HG02870 (cell line): ENCODE results near the gene USP53.
A peak's percentile ranks its signal among the peaks of the same experiment; 100 is the strongest.
"Not testable (repeated sequence)": the region's sequence is repeated elsewhere in the genome, so short reads cannot be mapped to it uniquely, and the experiment has no call there.

Source experiments
- ATAC-seq: cut with Tn5 transposase; IDR thresholded peaks from one replicate; pipeline ENCODE4 v1.9.1; 2021; ENCODE audit warnings: mild to moderate bottlenecking, moderate library complexity; ENCODE audit not compliant: unreplicated experiment

The USP53 gene

GRCh38 chr4:119227690-119228089, 15.2 kb downstream of the USP53 start:
- ATAC-seq: no peak

- no peak for ATAC-seq
Observed at GRCh38 chr4:119228406-119228805, 15.9 kb downstream of the USP53 start.

- ATAC-seq: no peak
Observed at GRCh38 chr4:119229908-119230687, 17.6 kb downstream of the USP53 start.

- ATAC-seq: no peak
Observed at GRCh38 chr4:119231491-119231890, 19.0 kb downstream of the USP53 start.

GRCh38 chr4:119232286-119232685, 19.8 kb downstream of the USP53 start:
- ATAC-seq: no peak

- ATAC-seq: no peak
Observed at GRCh38 chr4:119233191-119233590, 20.7 kb downstream of the USP53 start.

GRCh38 chr4:119233750-119234149, 21.2 kb downstream of the USP53 start:
- ATAC-seq: no peak

GRCh38 chr4:119237201-119237600, 24.7 kb downstream of the USP53 start:
- ATAC-seq: no peak

- no peak for ATAC-seq
Observed at GRCh38 chr4:119237642-119238041, 25.1 kb downstream of the USP53 start.

- ATAC-seq: peak; percentile 97
Observed at GRCh38 chr4:119238068-119238722, 25.7 kb downstream of the USP53 start.

GRCh38 chr4:119240128-119240527, 27.6 kb downstream of the USP53 start:
- ATAC-seq: no peak

- ATAC-seq: no peak
Observed at GRCh38 chr4:119240568-119240967, 28.1 kb downstream of the USP53 start.

GRCh38 chr4:119242417-119242816, 29.9 kb downstream of the USP53 start:
- no peak for ATAC-seq

GRCh38 chr4:119243868-119244267, 31.4 kb downstream of the USP53 start:
- no peak for ATAC-seq

- ATAC-seq: no peak
Observed at GRCh38 chr4:119244344-119244743, 31.8 kb downstream of the USP53 start.

GRCh38 chr4:119244832-119245231, 32.3 kb downstream of the USP53 start:
- ATAC-seq: no peak

- no peak for ATAC-seq
Observed at GRCh38 chr4:119246177-119246733, 33.7 kb downstream of the USP53 start.

- not testable (repeated sequence) for ATAC-seq
Observed at GRCh38 chr4:119251037-119251436, 38.5 kb downstream of the USP53 start.

GRCh38 chr4:119255223-119255622, 42.7 kb downstream of the USP53 start:
- not testable (repeated sequence) for ATAC-seq

GRCh38 chr4:119260528-119260927, 48.0 kb downstream of the USP53 start:
- no peak for ATAC-seq

GRCh38 chr4:119261986-119262385, 49.5 kb downstream of the USP53 start:
- no peak for ATAC-seq

GRCh38 chr4:119264743-119265142, 52.2 kb downstream of the USP53 start:
- no peak for ATAC-seq
